Right lobe of liver (tissue), 4 donors: ENCODE results near the gene MUC13.

Source experiments
- CTCF ChIP-seq, 4 donors: fragments of 200-600 bp in 3 of 4; fragments of 450-650 bp in 1 of 4; IDR thresholded peaks; one replicate each; pipeline versions ENCODE4 v1.5.1 to v1.8.0; 2016 to 2022; ENCODE audit warnings: antibody characterized with exemption in 4 of 4, mild to moderate bottlenecking in 2 of 4
- POLR2A ChIP-seq: fragments of 450-650 bp; IDR thresholded peaks from one replicate; pipeline ENCODE4 v1.6.1; 2017; ENCODE audit warnings: antibody characterized with exemption, mild to moderate bottlenecking
- donor health status: DM: no; HTN: no; CAD: no.
- donor health status: DM: no; HTN: no; CAD: no.
- donor health status: DM: no; HTN: yes; CAD: no.

DNA sequence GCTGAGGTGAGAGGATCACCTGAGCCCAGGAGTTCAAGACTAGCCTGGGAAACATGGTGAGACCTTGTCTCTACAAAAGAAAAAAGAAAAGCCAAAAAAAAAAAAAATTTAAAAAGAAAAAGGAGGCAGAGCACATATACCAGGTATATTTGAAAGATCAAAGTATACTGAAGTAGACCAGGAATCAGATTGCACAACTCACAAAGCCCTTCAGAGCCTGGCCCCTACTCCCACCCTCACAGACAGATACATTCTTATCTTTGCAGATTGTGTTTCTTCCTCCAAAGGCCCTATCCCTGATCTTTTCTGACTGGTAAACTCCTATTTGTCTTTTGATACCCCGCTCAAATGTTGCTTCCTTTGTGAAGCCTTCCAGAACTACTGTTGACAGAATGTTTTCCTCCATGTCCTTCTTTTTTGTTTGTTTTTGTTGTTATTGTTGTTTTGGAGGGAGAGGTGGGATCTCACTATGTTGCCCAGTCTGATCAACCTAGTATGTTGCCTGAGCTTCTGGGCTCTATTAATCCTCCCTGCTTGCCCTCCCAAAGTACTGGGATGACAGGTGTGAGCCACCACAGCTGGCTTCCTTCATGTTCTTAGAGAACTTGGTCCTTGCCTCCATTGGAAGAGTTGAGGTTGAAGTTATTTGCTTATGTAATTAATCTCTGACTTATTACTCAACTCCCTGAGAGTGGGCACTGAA is 37.6 kb downstream of the MUC13 start:
- no peak for TF ChIP-seq CTCF (IDR thresholded peaks at IDR 0.05)
- no peak for TF ChIP-seq POLR2A
